Activated CD4-positive, alpha-beta T cell treated with anti-CD3 and anti-CD28 coated beads, Interleukin-2, amount 10 ng/mL, durations not matched to agents 7 days and 5 days (primary cell): Measurements from ENCODE around the gene ELF3. TPM values are rescaled to one million over a fixed set of nuclear protein-coding genes. Genes with fewer than 3 reads are reported as not detected.
"Not testable (repeated sequence)": the region's sequence is repeated elsewhere in the genome, so short reads cannot be mapped to it uniquely, and the experiment has no call there.

Experiments
- CTCF ChIA-PET: fragments of 350-600 bp; sonication (Branson Sonifier 250); formaldehyde crosslinking; loops from one replicate; lab custom pipeline; 2021; ENCODE audit warnings: antibody characterized with exemption; lab: Charles Lee
- POLR2A ChIA-PET: fragments of 350-600 bp; sonication (Branson Sonifier 250); formaldehyde crosslinking; loops from one replicate; lab custom pipeline; 2021; ENCODE audit warnings: antibody characterized with exemption; lab: Charles Lee
- DNase-seq: peaks from one replicate; pipeline ENCODE4 v3.0.0-alpha.2; 2020
- H3K27ac Mint-ChIP-seq: one replicate; pipeline ENCODE4 v1.8.0; 2021; ENCODE audit warnings: mild to moderate bottlenecking, moderate library complexity, mixed read lengths
- H3K27me3 Mint-ChIP-seq: one replicate; pipeline ENCODE4 v1.8.0; 2021; ENCODE audit warnings: mixed read lengths
- H3K36me3 Mint-ChIP-seq: one replicate; pipeline ENCODE4 v1.8.0; 2021; ENCODE audit warnings: low read depth, mixed read lengths
- H3K4me1 Mint-ChIP-seq: one replicate; pipeline ENCODE4 v1.8.0; 2021; ENCODE audit warnings: mixed read lengths
- H3K4me3 Mint-ChIP-seq: one replicate; pipeline ENCODE4 v1.8.0; 2021; ENCODE audit warnings: mild to moderate bottlenecking, moderate library complexity, mixed read lengths
- H3K9me3 Mint-ChIP-seq: one replicate; pipeline ENCODE4 v1.8.0; 2021; ENCODE audit warnings: mixed read lengths
- microRNA-seq: library from miRNA; unstranded; fragments of <30 nt; microRNA quantifications from one replicate; pipeline ENCODE4 v1.2.0, GENCODE V29; 2021; ENCODE audit warnings: borderline microRNAs expressed, borderline replicate concordance
- total RNA-seq, 2 experiments: library from RNA; stranded (reverse); gene quantifications; one replicate each; pipeline ENCODE4 v1.2.3, GENCODE V29; 2021

ELF3 gene
- total RNA-seq, 2 experiments from 2014 or later: 0.22 to 0.56 TPM

DNA sequence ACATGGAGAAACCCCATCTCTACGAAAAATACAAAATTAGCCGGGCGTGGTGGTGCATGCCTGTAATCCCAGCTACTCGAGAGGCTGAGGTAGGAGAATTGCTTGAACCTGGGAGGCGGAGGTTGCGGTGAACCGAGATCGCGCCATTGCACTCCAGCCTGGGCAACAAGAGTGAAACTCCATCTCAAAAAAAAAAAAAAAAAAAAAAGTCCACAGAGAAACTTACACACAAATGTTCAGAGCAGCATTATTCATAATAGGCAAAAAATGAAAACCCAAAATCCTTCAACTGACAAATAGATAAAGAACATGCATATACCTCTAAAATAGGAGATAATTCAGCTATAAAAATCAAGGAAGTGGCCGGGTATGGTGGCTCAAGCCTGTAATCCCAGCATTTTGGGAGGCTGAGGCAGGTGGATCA lies 54.5 kb downstream of the ELF3 start:
- H3K4me3 Mint-ChIP-seq, CTCF ChIA-PET, DNase-seq, H3K27ac Mint-ChIP-seq, H3K36me3 Mint-ChIP-seq, POLR2A ChIA-PET, H3K4me1 Mint-ChIP-seq, H3K9me3 Mint-ChIP-seq, H3K27me3 Mint-ChIP-seq: not testable (repeated sequence)

Small RNA genes lying within 50 kb of the gene (microRNA-seq; reads per million reads assigned to microRNA genes)
- not detected for gene MIR6740

Other genes with a start within 250 kb of the ELF3 start
- gene IPO9, start 181.4 kb upstream of the ELF3 start, total RNA-seq: 10 to 100 TPM; 47.9 to 52.4 TPM
- under 1 TPM; 0.57 to 0.83 TPM for gene SHISA4, start 121.7 kb upstream of the ELF3 start, total RNA-seq
- gene LMOD1, start 64.0 kb upstream of the ELF3 start, total RNA-seq: not detected
- gene TIMM17A, start 55.1 kb upstream of the ELF3 start, total RNA-seq: 10 to 100 TPM; 42.8 to 45.1 TPM
- 10 to 100 TPM; 31.0 to 32.8 TPM for gene RNPEP, start 27.9 kb upstream of the ELF3 start, total RNA-seq
- gene GPR37L1, start 112.3 kb downstream of the ELF3 start, total RNA-seq: not detected
- gene ARL8A, start 134.2 kb downstream of the ELF3 start, total RNA-seq: 10 to 100 TPM; 51.6 to 53.8 TPM
- 100 to 1,000 TPM; 183 to 188 TPM for gene PTPN7, start 150.0 kb downstream of the ELF3 start, total RNA-seq
- gene LGR6, start 183.2 kb downstream of the ELF3 start, total RNA-seq: not detected